ENCODE results near the gene FAM204A. TPM values are rescaled to one million over a fixed set of nuclear protein-coding genes. Genes with fewer than 3 reads are reported as not detected.

Gene FAM204A
- total and polyA plus RNA-seq, 2 donors: 63.2 to 68.7 TPM

DNA sequence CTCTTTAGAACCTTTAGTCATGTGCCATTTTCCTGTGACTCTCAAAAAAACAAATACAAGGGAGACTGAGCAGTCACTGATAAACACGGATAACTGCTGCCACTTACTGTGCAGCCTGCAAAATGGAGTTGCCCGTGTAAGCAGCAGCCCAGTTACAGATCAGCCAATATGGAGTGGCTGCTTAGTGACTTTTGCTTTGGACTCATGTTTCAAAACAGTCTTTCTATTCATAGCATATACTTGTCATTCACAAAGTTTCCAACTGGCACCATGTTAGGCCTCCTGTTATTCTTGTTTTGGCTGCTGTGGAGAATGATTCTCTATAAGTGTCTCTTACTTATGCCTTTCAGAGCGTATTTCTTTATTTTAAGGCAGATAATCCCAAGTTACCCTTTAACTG is 3.0 kb downstream of the FAM204A start:
- Histone ChIP-seq H3K4me1 (ENCODE audit: control insufficient read depth in 2 of 2, insufficient read depth in 2 of 2, low read length in 2 of 2) (peaks cover 10 to 12% of the 10 kb centered on the region in 2 donors), H3K9me3 (ENCODE audit: control insufficient read depth in 2 of 2, insufficient read depth in 1 of 2, low read length in 1 of 2) (no peaks in the 10 kb centered on the region), H3K36me3 (ENCODE audit: control insufficient read depth in 2 of 2, insufficient read depth in 2 of 2, low read length in 1 of 2) (peaks cover 7 to 16% of the 10 kb centered on the region in 2 donors), H3K4me3 (ENCODE audit: low read length in 2 of 2) (no peak overlapping the region), H3K27me3 (ENCODE audit: control insufficient read depth in 2 of 2, insufficient read depth in 1 of 2, low read length in 1 of 2) (no peaks in the 10 kb centered on the region), H3K27ac (ENCODE audit: low read depth in 1 of 2, low read length in 1 of 2) (no peak overlapping the region)
- DNase-seq (ENCODE audit: low read depth in 6 of 9, low spot score in 9 of 9): no peak
- WGBS: 97% methylated on average over 3 of the region's 3 CpGs

DNA sequence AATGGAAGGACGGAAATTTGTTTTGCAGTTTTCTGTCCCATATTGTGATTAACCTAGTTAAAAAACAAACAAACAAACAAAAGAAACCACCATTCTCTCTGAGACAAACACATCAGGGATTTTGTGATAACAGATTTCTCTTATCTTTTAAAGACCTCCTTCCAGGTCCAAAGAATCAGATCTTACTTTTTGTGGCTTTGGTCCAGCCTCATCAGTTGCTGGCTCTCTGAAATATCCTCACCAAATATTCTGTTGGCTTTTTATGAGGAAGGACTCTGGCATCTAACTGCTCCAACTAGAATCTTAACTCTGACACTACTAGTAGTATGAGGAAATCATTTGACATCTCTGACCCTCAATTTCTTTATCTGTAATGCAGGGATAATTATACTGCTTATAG is 4.8 kb downstream of the FAM204A start:
- no peak overlapping the region for H3K4me3 ChIP-seq (ENCODE audit: low read length in 2 of 2)
- peaks cover 7 to 30% of the 10 kb centered on the region in 2 donors for H3K36me3 ChIP-seq (ENCODE audit: control insufficient read depth in 2 of 2, insufficient read depth in 2 of 2, low read length in 1 of 2)
- peaks cover 6 to 7% of the 10 kb centered on the region in 2 donors for H3K4me1 ChIP-seq (ENCODE audit: control insufficient read depth in 2 of 2, insufficient read depth in 2 of 2, low read length in 2 of 2)
- WGBS: 98% methylated on average over 1 of the region's 1 CpG
- no peak overlapping the region for H3K27ac ChIP-seq (ENCODE audit: low read depth in 1 of 2, low read length in 1 of 2)
- no peaks in the 10 kb centered on the region for H3K9me3 ChIP-seq (ENCODE audit: control insufficient read depth in 2 of 2, insufficient read depth in 1 of 2, low read length in 1 of 2)
- no peaks in the 10 kb centered on the region for H3K27me3 ChIP-seq (ENCODE audit: control insufficient read depth in 2 of 2, insufficient read depth in 1 of 2, low read length in 1 of 2)
- no peak for DNase-seq (ENCODE audit: low read depth in 6 of 9, low spot score in 9 of 9)

DNA sequence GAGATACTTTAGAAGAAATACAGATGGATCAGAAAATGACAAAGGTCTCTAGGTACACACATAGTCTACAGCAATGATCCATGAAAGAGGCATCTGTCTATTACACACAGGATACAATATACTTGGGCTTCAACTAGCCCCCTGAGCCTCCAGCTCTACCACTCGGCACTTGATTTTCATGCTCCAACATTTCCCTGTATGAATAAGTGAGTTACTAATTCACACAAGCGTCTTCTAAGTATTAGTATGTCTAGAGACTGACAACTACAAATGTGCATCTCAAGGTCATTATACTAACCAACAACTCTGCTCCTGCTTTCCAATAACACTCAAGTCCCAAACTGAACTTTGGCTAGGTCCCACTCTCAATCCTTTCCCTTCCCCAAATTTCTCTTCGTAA is 8.3 kb downstream of the FAM204A start:
- no peak for DNase-seq (ENCODE audit: low read depth in 6 of 9, low spot score in 9 of 9)
- H3K36me3 ChIP-seq (ENCODE audit: control insufficient read depth in 2 of 2, insufficient read depth in 2 of 2, low read length in 1 of 2): peaks cover 12 to 43% of the 10 kb centered on the region in 2 donors
- no peaks in the 10 kb centered on the region for H3K9me3 ChIP-seq (ENCODE audit: control insufficient read depth in 2 of 2, insufficient read depth in 1 of 2, low read length in 1 of 2)
- H3K4me3 ChIP-seq (ENCODE audit: low read length in 2 of 2): no peak overlapping the region
- WGBS: over 99% methylated on average over 3 of the region's 3 CpGs
- no peak overlapping the region for H3K27ac ChIP-seq (ENCODE audit: low read depth in 1 of 2, low read length in 1 of 2)
- H3K4me1 ChIP-seq (ENCODE audit: control insufficient read depth in 2 of 2, insufficient read depth in 2 of 2, low read length in 2 of 2): no peaks in the 10 kb centered on the region
- H3K27me3 ChIP-seq (ENCODE audit: control insufficient read depth in 2 of 2, insufficient read depth in 1 of 2, low read length in 1 of 2): no peaks in the 10 kb centered on the region

DNA sequence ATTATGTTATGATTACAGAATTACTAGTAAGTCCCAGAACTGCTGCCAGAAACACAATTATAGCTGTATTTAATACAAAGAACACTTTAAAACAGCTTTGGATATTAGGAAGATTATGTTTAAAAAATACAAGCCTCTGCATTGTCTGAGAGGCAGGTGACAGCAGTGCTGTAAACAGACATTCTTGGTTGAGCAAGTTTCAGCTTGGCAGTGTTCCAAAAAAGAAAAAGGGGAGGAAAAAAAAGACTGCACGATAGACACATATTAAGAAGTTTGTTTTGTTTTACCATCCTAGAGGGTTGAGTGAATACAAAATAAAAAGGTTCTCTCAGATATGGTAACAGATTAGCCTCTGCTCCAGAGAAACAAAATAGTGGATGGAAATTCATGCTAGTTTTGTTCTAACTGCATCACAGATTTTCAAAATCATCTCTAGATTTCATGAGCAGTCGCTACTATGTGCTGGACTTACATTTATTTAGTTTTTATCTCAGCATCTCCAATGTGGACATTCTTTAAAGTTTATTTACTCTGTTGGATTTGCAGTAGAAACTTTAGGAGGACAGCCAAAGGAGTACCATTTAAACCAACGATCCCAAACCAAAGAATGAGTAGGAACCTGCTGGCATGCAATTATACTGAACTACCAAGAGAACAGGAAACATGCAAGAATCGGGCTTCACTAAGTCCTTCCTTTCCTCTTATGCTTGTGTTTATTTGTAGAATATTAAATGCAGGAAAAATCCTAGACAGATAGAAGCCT is 9.0 kb downstream of the FAM204A start:
- Histone ChIP-seq H3K27me3 (ENCODE audit: control insufficient read depth in 2 of 2, insufficient read depth in 1 of 2, low read length in 1 of 2) (no peaks in the 10 kb centered on the region), H3K9me3 (ENCODE audit: control insufficient read depth in 2 of 2, insufficient read depth in 1 of 2, low read length in 1 of 2) (no peaks in the 10 kb centered on the region), H3K4me3 (ENCODE audit: low read length in 2 of 2) (no peak overlapping the region), H3K4me1 (ENCODE audit: control insufficient read depth in 2 of 2, insufficient read depth in 2 of 2, low read length in 2 of 2) (no peaks in the 10 kb centered on the region), H3K36me3 (ENCODE audit: control insufficient read depth in 2 of 2, insufficient read depth in 2 of 2, low read length in 1 of 2) (peaks cover 14 to 48% of the 10 kb centered on the region in 2 donors), H3K27ac (ENCODE audit: low read depth in 1 of 2, low read length in 1 of 2) (no peak overlapping the region)
- 89% methylated on average over 4 of the region's 4 CpGs for WGBS
- no peak for DNase-seq (ENCODE audit: low read depth in 6 of 9, low spot score in 9 of 9)

DNA sequence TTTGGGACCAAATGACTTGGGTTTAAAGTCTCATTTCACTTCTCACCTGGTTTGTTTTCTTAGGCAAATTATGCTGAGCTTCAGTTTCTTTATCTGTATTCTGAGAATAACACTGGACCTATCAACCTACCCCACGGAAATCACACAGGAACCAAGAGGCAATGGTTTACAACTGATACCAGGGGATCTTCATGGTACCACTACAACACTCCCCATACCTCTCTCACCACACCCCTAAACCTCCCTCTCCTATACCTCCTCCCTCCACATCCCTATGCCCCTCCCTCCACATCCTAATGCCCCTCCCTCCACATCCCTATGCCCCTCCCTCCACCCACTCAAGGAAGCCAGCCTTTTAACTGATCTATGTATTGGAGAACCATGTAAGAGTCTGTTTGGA is 9.9 kb downstream of the FAM204A start:
- WGBS: 98% methylated on average over 1 of the region's 1 CpG
- Histone ChIP-seq H3K4me1 (ENCODE audit: control insufficient read depth in 2 of 2, insufficient read depth in 2 of 2, low read length in 2 of 2) (no peaks in the 10 kb centered on the region), H3K27ac (ENCODE audit: low read depth in 1 of 2, low read length in 1 of 2) (no peak overlapping the region), H3K9me3 (ENCODE audit: control insufficient read depth in 2 of 2, insufficient read depth in 1 of 2, low read length in 1 of 2) (no peaks in the 10 kb centered on the region), H3K36me3 (ENCODE audit: control insufficient read depth in 2 of 2, insufficient read depth in 2 of 2, low read length in 1 of 2) (peaks cover 23 to 57% of the 10 kb centered on the region in 2 donors), H3K27me3 (ENCODE audit: control insufficient read depth in 2 of 2, insufficient read depth in 1 of 2, low read length in 1 of 2) (no peaks in the 10 kb centered on the region), H3K4me3 (ENCODE audit: low read length in 2 of 2) (no peak overlapping the region)
- no peak for DNase-seq (ENCODE audit: low read depth in 6 of 9, low spot score in 9 of 9)

DNA sequence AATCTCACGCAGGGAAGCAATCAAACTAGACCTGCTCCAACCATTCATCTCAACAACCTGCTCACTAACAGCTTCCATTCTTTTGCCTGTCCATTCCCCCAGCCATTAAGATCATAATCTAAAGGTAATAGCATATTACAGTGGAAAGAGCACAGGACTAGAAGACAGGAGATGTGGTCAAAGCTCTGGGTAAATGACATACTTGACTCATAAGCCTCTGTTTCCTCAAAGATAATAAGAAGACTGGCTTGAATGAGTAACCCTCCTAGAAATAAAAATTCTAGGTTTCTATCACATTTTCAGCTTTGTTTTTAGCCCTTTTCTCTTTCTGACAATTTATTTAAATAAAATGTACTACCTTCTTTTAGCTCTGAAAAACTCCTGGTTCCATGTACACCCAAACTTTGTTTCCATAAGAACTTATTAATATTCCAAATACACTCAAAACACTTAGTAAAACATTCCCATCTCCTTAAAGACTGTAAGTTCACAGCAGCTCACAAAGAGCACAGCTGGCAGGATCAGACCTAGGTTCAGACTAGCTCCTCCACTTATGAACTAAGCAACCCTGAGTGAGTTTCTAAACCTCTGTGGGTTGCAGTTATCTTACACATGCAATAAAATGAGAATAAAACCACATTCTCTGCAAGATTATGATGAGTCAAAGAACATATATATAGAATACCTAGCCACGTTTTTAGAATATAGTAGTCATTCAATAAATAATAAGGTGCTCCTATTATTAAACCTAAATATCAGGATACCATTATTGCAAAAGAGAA is 11.6 kb downstream of the FAM204A start:
- H3K9me3 ChIP-seq (ENCODE audit: control insufficient read depth in 2 of 2, insufficient read depth in 1 of 2, low read length in 1 of 2): no peaks in the 10 kb centered on the region
- no peak overlapping the region for H3K4me3 ChIP-seq (ENCODE audit: low read length in 2 of 2)
- H3K36me3 ChIP-seq (ENCODE audit: control insufficient read depth in 2 of 2, insufficient read depth in 2 of 2, low read length in 1 of 2): peaks cover 20 to 56% of the 10 kb centered on the region in 2 donors
- DNase-seq (ENCODE audit: low read depth in 6 of 9, low spot score in 9 of 9): no peak
- WGBS: 99% methylated on average over 2 of the region's 2 CpGs
- no peaks in the 10 kb centered on the region for H3K27me3 ChIP-seq (ENCODE audit: control insufficient read depth in 2 of 2, insufficient read depth in 1 of 2, low read length in 1 of 2)
- no peak overlapping the region for H3K27ac ChIP-seq (ENCODE audit: low read depth in 1 of 2, low read length in 1 of 2)
- no peaks in the 10 kb centered on the region for H3K4me1 ChIP-seq (ENCODE audit: control insufficient read depth in 2 of 2, insufficient read depth in 2 of 2, low read length in 2 of 2)

DNA sequence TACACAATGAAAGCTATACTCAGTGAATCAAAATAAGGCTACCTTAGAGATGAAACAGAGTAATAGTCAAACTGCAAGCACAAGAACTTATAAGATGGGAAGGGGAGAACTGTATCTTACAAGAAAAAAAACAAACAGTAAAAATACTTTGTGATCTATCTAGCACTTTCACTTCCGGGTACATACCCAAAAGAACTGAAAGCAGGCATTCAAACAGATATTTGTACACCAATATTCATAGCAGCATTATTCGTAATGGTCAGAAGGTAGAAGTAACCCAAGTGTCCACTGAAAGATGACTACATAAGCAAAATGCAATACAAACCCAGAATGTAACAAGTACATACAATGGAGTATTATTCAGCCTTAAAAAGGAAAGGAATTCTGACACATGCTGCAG is 18.0 kb downstream of the FAM204A start:
- no peak overlapping the region for H3K27ac ChIP-seq (ENCODE audit: low read depth in 1 of 2, low read length in 1 of 2)
- no peaks in the 10 kb centered on the region for H3K27me3 ChIP-seq (ENCODE audit: control insufficient read depth in 2 of 2, insufficient read depth in 1 of 2, low read length in 1 of 2)
- no peak for DNase-seq (ENCODE audit: low read depth in 6 of 9, low spot score in 9 of 9)
- no peaks in the 10 kb centered on the region for H3K4me1 ChIP-seq (ENCODE audit: control insufficient read depth in 2 of 2, insufficient read depth in 2 of 2, low read length in 2 of 2)
- no peak overlapping the region for H3K4me3 ChIP-seq (ENCODE audit: low read length in 2 of 2)
- WGBS: 97% methylated on average over 2 of the region's 2 CpGs
- H3K36me3 ChIP-seq (ENCODE audit: control insufficient read depth in 2 of 2, insufficient read depth in 2 of 2, low read length in 1 of 2): peaks cover 21 to 49% of the 10 kb centered on the region in 2 donors
- no peaks in the 10 kb centered on the region for H3K9me3 ChIP-seq (ENCODE audit: control insufficient read depth in 2 of 2, insufficient read depth in 1 of 2, low read length in 1 of 2)

DNA sequence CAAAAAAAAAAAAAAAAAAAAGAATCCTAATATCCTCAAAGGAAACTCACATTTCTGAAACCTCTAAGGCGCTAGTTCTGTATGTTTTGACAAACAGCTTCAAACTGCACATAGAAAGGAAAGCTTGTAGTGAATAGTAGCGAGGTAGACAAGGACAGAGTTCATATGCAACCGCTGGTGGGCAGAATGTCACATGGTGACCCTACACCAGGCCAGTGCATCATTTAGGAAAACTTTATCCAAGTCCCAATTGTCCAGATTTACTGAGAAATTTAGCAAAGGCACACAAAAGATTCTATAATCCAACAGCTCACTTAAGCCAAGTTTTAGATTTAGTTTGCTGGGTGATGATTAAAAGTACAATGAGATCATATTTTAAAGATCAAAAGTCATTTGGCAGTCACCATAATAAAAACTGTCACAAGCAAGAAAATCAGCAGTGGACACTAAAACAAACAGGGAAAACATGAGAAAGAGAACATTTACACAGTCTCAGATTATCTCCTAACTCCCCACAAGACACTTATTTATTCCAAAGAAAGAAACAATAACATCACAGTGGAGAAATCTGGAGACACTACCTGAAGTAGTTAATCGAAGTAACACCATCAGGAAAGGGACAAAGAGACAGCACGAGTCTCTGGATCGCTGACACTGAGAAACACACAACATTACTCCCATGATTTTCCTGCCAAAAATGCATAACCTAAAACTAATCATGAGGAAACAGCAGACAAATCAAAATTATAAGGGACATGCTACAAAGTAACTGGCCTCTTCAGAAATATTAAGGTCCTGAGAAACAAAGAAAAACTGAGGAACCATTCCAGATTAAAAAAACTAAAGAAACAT is 20.2 kb downstream of the FAM204A start:
- no peak overlapping the region for H3K4me3 ChIP-seq (ENCODE audit: low read length in 2 of 2)
- no peaks in the 10 kb centered on the region for H3K9me3 ChIP-seq (ENCODE audit: control insufficient read depth in 2 of 2, insufficient read depth in 1 of 2, low read length in 1 of 2)
- H3K27me3 ChIP-seq (ENCODE audit: control insufficient read depth in 2 of 2, insufficient read depth in 1 of 2, low read length in 1 of 2): no peaks in the 10 kb centered on the region
- 95% methylated on average over 6 of the region's 6 CpGs for WGBS
- peaks cover 9 to 32% of the 10 kb centered on the region in 2 donors for H3K36me3 ChIP-seq (ENCODE audit: control insufficient read depth in 2 of 2, insufficient read depth in 2 of 2, low read length in 1 of 2)
- H3K27ac ChIP-seq (ENCODE audit: low read depth in 1 of 2, low read length in 1 of 2): no peak overlapping the region
- H3K4me1 ChIP-seq (ENCODE audit: control insufficient read depth in 2 of 2, insufficient read depth in 2 of 2, low read length in 2 of 2): no peaks in the 10 kb centered on the region
- DNase-seq (ENCODE audit: low read depth in 6 of 9, low spot score in 9 of 9): no peak
